ENCODE data around the gene PPIF. TPM values are rescaled to one million over a fixed set of nuclear protein-coding genes. Genes with fewer than 3 reads are reported as not detected.

PPIF gene
- 10 to 100 TPM; 94.1 to 95.6 TPM for total RNA-seq

GRCh38 chr10:79347226-79347893, at the start of gene PPIF:
TSS of gene PPIF (plus strand) at chr10:79347469. CDS start at chr10:79347549, 80 bp downstream.
- Mint-ChIP-seq H3K27me3 (ENCODE audit: low read depth) (no peaks in the 10 kb centered on the region), H3K36me3 (ENCODE audit: low read depth) (peaks cover 38% of the 10 kb centered on the region), H3K4me3 (peak within 1 kb of the TSS; percentile 89), H3K4me1 (ENCODE audit: low read depth) (peaks cover 36% of the 10 kb centered on the region), H3K9me3 (no peaks in the 10 kb centered on the region), H3K27ac (peak within 1 kb of the TSS; percentile 95)
- peak; percentile 93 for DNase-seq
- intact Hi-C loops (cut with micrococcal nuclease) = loop anchor here (1.0 to 2.0 kb wide), 6 partner anchors 16 to 857 kb away; partner anchors contain the start of genes ANXA11 and ZCCHC24
- CTCF ChIA-PET = interaction anchor here (0.6 to 4.6 kb wide), 14 partner anchors 12 to 973 kb away, joined by 3 to 43 read pairs (median 5); no protein-coding TSS in a partner anchor

GRCh38 chr10:79298403-79299244, 48.6 kb upstream of the PPIF start:
- H3K36me3 Mint-ChIP-seq (ENCODE audit: low read depth) = peaks cover 39% of the 10 kb centered on the region
- H3K27me3 Mint-ChIP-seq (ENCODE audit: low read depth) = no peaks in the 10 kb centered on the region
- no peak overlapping the region for H3K4me3 Mint-ChIP-seq
- peak; percentile 67 for DNase-seq
- H3K4me1 Mint-ChIP-seq (ENCODE audit: low read depth) = peaks cover 14% of the 10 kb centered on the region
- intact Hi-C loops (cut with micrococcal nuclease) = no loop called here
- CTCF ChIA-PET = interaction anchor here (1.3 kb wide), 1 partner anchor 48 kb away, joined by 4 read pairs; the partner anchor contains the start of gene PPIF
- no peaks in the 10 kb centered on the region for H3K9me3 Mint-ChIP-seq
- H3K27ac Mint-ChIP-seq = no peak overlapping the region

- intact Hi-C loops (cut with micrococcal nuclease) = no loop called here
- CTCF ChIA-PET = interaction anchor here (1.3 kb wide), 1 partner anchor 47 kb away, joined by 4 read pairs; the partner anchor contains the start of gene PPIF
Observed at GRCh38 chr10:79299397-79300241, 47.6 kb upstream of the PPIF start.

GRCh38 chr10:79300711-79301110, 46.6 kb upstream of the PPIF start:
- intact Hi-C loops (cut with micrococcal nuclease) = no loop called here
- DNase-seq = no peak
- H3K27ac Mint-ChIP-seq = no peak overlapping the region
- no peaks in the 10 kb centered on the region for H3K27me3 Mint-ChIP-seq (ENCODE audit: low read depth)
- CTCF ChIA-PET = interaction anchor here (1.1 kb wide), 1 partner anchor 8 kb away, joined by 4 read pairs; no protein-coding TSS in a partner anchor
- H3K36me3 Mint-ChIP-seq (ENCODE audit: low read depth) = peaks cover 41% of the 10 kb centered on the region
- H3K4me1 Mint-ChIP-seq (ENCODE audit: low read depth) = peaks cover 9% of the 10 kb centered on the region
- no peaks in the 10 kb centered on the region for H3K9me3 Mint-ChIP-seq
- no peak overlapping the region for H3K4me3 Mint-ChIP-seq

More at GRCh38 chr10:79299397-79300241, 47.6 kb upstream of the PPIF start:
- H3K9me3 Mint-ChIP-seq = no peaks in the 10 kb centered on the region
- H3K27me3 Mint-ChIP-seq (ENCODE audit: low read depth) = no peaks in the 10 kb centered on the region
- no peak overlapping the region for H3K4me3 Mint-ChIP-seq
- no peak overlapping the region for H3K27ac Mint-ChIP-seq
- peaks cover 40% of the 10 kb centered on the region for H3K36me3 Mint-ChIP-seq (ENCODE audit: low read depth)
- DNase-seq = no peak
- H3K4me1 Mint-ChIP-seq (ENCODE audit: low read depth) = peaks cover 14% of the 10 kb centered on the region

- Mint-ChIP-seq H3K36me3 (ENCODE audit: low read depth) (peaks cover 41% of the 10 kb centered on the region), H3K9me3 (no peaks in the 10 kb centered on the region), H3K4me1 (ENCODE audit: low read depth) (peaks cover 7% of the 10 kb centered on the region), H3K27ac (no peak overlapping the region), H3K27me3 (ENCODE audit: low read depth) (no peaks in the 10 kb centered on the region), H3K4me3 (no peak overlapping the region)
- CTCF ChIA-PET = interaction anchor here (0.6 to 1.1 kb wide), 3 partner anchors 9 to 232 kb away, joined by 3 to 4 read pairs (median 4); no protein-coding TSS in a partner anchor
- intact Hi-C loops (cut with micrococcal nuclease) = no loop called here
- no peak for DNase-seq
Observed at GRCh38 chr10:79301754-79302530, 45.3 kb upstream of the PPIF start.

- Mint-ChIP-seq H3K4me1 (ENCODE audit: low read depth) (peaks cover under 1% of the 10 kb centered on the region), H3K36me3 (ENCODE audit: low read depth) (peaks cover 44% of the 10 kb centered on the region), H3K27ac (no peak overlapping the region), H3K4me3 (no peak overlapping the region), H3K9me3 (no peaks in the 10 kb centered on the region), H3K27me3 (ENCODE audit: low read depth) (no peaks in the 10 kb centered on the region)
- intact Hi-C loops (cut with micrococcal nuclease) = no loop called here
- DNase-seq = no peak
- CTCF ChIA-PET = interaction anchor here (0.6 kb wide), 2 partner anchors 71 to 86 kb away, joined by 3 to 4 read pairs; no protein-coding TSS in a partner anchor
Observed at GRCh38 chr10:79303631-79304478, 43.4 kb upstream of the PPIF start.

GRCh38 chr10:79304479-79305087, 42.7 kb upstream of the PPIF start:
- no peak for DNase-seq
- H3K9me3 Mint-ChIP-seq = no peaks in the 10 kb centered on the region
- H3K27ac Mint-ChIP-seq = no peak overlapping the region
- CTCF ChIA-PET = no interaction called here
- H3K36me3 Mint-ChIP-seq (ENCODE audit: low read depth) = peaks cover 42% of the 10 kb centered on the region
- no peaks in the 10 kb centered on the region for H3K27me3 Mint-ChIP-seq (ENCODE audit: low read depth)
- H3K4me3 Mint-ChIP-seq = no peak overlapping the region
- H3K4me1 Mint-ChIP-seq (ENCODE audit: low read depth) = no peaks in the 10 kb centered on the region
- intact Hi-C loops (cut with micrococcal nuclease) = no loop called here

- CTCF ChIA-PET = no interaction called here
- H3K36me3 Mint-ChIP-seq (ENCODE audit: low read depth) = peaks cover 35% of the 10 kb centered on the region
- H3K27me3 Mint-ChIP-seq (ENCODE audit: low read depth) = no peaks in the 10 kb centered on the region
- no peak overlapping the region for H3K27ac Mint-ChIP-seq
- no peak overlapping the region for H3K4me3 Mint-ChIP-seq
- H3K4me1 Mint-ChIP-seq (ENCODE audit: low read depth) = no peaks in the 10 kb centered on the region
- intact Hi-C loops (cut with micrococcal nuclease) = no loop called here
- H3K9me3 Mint-ChIP-seq = no peaks in the 10 kb centered on the region
- DNase-seq = no peak
Observed at GRCh38 chr10:79305515-79305914, 41.8 kb upstream of the PPIF start.

GRCh38 chr10:79305988-79306387, 41.3 kb upstream of the PPIF start:
- Mint-ChIP-seq H3K4me1 (ENCODE audit: low read depth) (no peaks in the 10 kb centered on the region), H3K27ac (no peak overlapping the region), H3K36me3 (ENCODE audit: low read depth) (peaks cover 33% of the 10 kb centered on the region), H3K4me3 (no peak overlapping the region), H3K9me3 (no peaks in the 10 kb centered on the region), H3K27me3 (ENCODE audit: low read depth) (no peaks in the 10 kb centered on the region)
- DNase-seq = no peak
- intact Hi-C loops (cut with micrococcal nuclease) = no loop called here
- CTCF ChIA-PET = no interaction called here

- no peaks in the 10 kb centered on the region for H3K27me3 Mint-ChIP-seq (ENCODE audit: low read depth)
- CTCF ChIA-PET = no interaction called here
- H3K4me1 Mint-ChIP-seq (ENCODE audit: low read depth) = no peaks in the 10 kb centered on the region
- no peaks in the 10 kb centered on the region for H3K9me3 Mint-ChIP-seq
- no peak for DNase-seq
- intact Hi-C loops (cut with micrococcal nuclease) = no loop called here
- peaks cover 25% of the 10 kb centered on the region for H3K36me3 Mint-ChIP-seq (ENCODE audit: low read depth)
- no peak overlapping the region for H3K27ac Mint-ChIP-seq
- no peak overlapping the region for H3K4me3 Mint-ChIP-seq
Observed at GRCh38 chr10:79306644-79307220, 40.5 kb upstream of the PPIF start.

Measured in activated naive CD4-positive, alpha-beta T cell treated with anti-CD3 and anti-CD28 coated beads for 36 hours (primary cell).